ENCODE results near the gene C16orf74. TPM values are rescaled to one million over a fixed set of nuclear protein-coding genes. Genes with fewer than 3 reads are reported as not detected.

Gene C16orf74
- total RNA-seq, 1 donor from 2014 or later = 4.7 TPM

DNA sequence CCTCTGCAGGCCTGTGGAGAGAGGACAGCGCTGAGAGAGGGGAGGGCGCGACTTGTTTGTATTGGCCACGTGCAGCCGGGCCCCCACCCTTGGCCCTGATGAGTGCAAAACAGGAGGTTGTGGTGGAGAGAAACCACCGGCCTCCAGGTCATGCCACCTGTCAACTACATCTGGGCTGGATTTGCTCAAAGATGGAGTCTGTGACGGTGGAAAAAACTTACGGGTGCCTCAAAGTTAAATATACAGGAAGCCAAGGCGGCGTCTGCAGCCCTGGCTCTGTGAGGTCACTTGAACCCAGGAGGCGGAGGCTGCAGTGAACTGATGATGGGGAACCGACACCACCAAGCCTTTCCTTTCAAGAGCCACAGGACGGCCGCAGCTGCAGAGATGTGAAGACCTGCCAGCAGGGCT is 15.7 kb downstream of the C16orf74 start:
- Mint-ChIP-seq H3K27ac (ENCODE audit: unreplicated experiment) (no peak overlapping the region), H3K4me1 (ENCODE audit: low read depth, unreplicated experiment) (no peaks in the 10 kb centered on the region), H3K9me3 (ENCODE audit: unreplicated experiment) (no peaks in the 10 kb centered on the region), H3K27me3 (ENCODE audit: low read depth, unreplicated experiment) (peaks cover 5% of the 10 kb centered on the region), H3K4me3 (ENCODE audit: unreplicated experiment) (no peak overlapping the region), H3K36me3 (ENCODE audit: low read depth, unreplicated experiment) (peaks cover 1% of the 10 kb centered on the region)
- Histone ChIP-seq H3K9ac (ENCODE audit: low read length) (no peak overlapping the region), H3K36me3 (ENCODE audit: insufficient read depth, low read length) (no peaks in the 10 kb centered on the region), H3K4me2 (ENCODE audit: low read length) (no peak overlapping the region), H3K4me3 (ENCODE audit: insufficient read depth, low read depth, low read length) (no peak overlapping the region), H3K27me3 (ENCODE audit: insufficient read depth, low read length) (no peaks in the 10 kb centered on the region), H3K4me1 (ENCODE audit: insufficient read depth, low read length) (no peaks in the 10 kb centered on the region), H4K20me1 (ENCODE audit: insufficient read depth, low read length) (peaks cover 3% of the 10 kb centered on the region), H3K9me3 (ENCODE audit: insufficient read depth, low read depth, low read length) (no peaks in the 10 kb centered on the region), H3K27ac (ENCODE audit: low read depth, low read length) (no peak overlapping the region), H3K79me2 (ENCODE audit: insufficient read depth, low read length) (no peaks in the 10 kb centered on the region), H2AFZ (ENCODE audit: low read depth, low read length) (no peak overlapping the region)
- TF ChIP-seq, protein P1, sequence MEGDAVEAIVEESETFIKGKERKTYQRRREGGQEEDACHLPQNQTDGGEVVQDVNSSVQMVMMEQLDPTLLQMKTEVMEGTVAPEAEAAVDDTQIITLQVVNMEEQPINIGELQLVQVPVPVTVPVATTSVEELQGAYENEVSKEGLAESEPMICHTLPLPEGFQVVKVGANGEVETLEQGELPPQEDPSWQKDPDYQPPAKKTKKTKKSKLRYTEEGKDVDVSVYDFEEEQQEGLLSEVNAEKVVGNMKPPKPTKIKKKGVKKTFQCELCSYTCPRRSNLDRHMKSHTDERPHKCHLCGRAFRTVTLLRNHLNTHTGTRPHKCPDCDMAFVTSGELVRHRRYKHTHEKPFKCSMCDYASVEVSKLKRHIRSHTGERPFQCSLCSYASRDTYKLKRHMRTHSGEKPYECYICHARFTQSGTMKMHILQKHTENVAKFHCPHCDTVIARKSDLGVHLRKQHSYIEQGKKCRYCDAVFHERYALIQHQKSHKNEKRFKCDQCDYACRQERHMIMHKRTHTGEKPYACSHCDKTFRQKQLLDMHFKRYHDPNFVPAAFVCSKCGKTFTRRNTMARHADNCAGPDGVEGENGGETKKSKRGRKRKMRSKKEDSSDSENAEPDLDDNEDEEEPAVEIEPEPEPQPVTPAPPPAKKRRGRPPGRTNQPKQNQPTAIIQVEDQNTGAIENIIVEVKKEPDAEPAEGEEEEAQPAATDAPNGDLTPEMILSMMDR (IDR thresholded peaks at IDR 0.05; ENCODE audit: insufficient read depth, low read depth, low read length) = no peak
- DNase-seq (ENCODE audit: low read depth) = no peak
- no peak for FAIRE-seq

DNA sequence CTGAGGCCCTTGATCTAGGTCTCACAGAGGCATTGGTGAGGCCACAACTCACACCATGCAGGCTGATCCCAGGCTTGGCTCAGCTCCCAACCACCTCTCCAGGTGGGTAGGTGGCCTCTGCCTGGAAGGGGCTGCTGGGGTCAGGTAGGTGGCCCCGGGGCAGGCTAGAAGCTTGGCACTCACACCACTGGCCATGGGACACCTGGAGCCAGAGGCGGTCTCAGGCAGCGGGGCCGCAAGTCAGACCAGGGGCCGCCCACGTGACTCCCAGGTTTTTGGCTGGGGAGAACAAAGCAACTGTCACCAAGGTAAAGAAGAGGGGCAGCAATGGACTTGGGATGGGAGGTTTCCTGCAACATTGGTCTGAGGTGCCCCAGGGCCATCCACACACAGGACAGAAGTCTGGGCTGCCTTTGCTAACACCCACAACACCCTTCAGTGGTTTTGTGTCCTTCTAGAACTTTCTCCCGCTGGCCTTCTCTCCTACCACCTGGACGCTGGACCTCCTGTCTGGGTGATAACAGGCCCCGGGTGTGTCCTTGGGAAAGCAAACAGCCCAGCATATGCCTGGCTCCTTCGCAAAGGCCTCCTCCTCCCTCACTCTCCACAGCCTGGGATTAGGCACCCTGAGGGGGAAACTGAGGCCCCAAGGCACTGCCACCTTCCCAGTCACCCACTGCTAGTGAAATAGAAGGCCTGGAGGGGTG is 16.4 kb downstream of the C16orf74 start:
- Mint-ChIP-seq H3K36me3 (ENCODE audit: low read depth, unreplicated experiment) (peaks cover 4% of the 10 kb centered on the region), H3K27me3 (ENCODE audit: low read depth, unreplicated experiment) (peaks cover 3% of the 10 kb centered on the region), H3K9me3 (ENCODE audit: unreplicated experiment) (no peaks in the 10 kb centered on the region), H3K27ac (ENCODE audit: unreplicated experiment) (no peak overlapping the region), H3K4me1 (ENCODE audit: low read depth, unreplicated experiment) (no peaks in the 10 kb centered on the region), H3K4me3 (ENCODE audit: unreplicated experiment) (no peak overlapping the region)
- no peak for DNase-seq (ENCODE audit: low read depth)
- TF ChIP-seq, protein P1 (IDR thresholded peaks at IDR 0.05; ENCODE audit: insufficient read depth, low read depth, low read length) = no peak
- TF ChIP-seq EZH2 (IDR thresholded peaks at IDR 0.05; ENCODE audit: insufficient read depth, low read length) = no peak
- Histone ChIP-seq H4K20me1 (ENCODE audit: insufficient read depth, low read length) (peaks cover 3% of the 10 kb centered on the region), H2AFZ (ENCODE audit: low read depth, low read length) (no peak overlapping the region), H3K4me3 (ENCODE audit: insufficient read depth, low read depth, low read length) (no peak overlapping the region), H3K36me3 (ENCODE audit: insufficient read depth, low read length) (no peaks in the 10 kb centered on the region), H3K4me2 (ENCODE audit: low read length) (no peak overlapping the region), H3K9ac (ENCODE audit: low read length) (no peak overlapping the region), H3K9me3 (ENCODE audit: insufficient read depth, low read depth, low read length) (no peaks in the 10 kb centered on the region), H3K4me1 (ENCODE audit: insufficient read depth, low read length) (peaks cover 7% of the 10 kb centered on the region), H3K79me2 (ENCODE audit: insufficient read depth, low read length) (no peaks in the 10 kb centered on the region), H3K27ac (ENCODE audit: low read depth, low read length) (no peak overlapping the region), H3K27me3 (ENCODE audit: insufficient read depth, low read length) (no peaks in the 10 kb centered on the region)
- no peak for FAIRE-seq

DNA sequence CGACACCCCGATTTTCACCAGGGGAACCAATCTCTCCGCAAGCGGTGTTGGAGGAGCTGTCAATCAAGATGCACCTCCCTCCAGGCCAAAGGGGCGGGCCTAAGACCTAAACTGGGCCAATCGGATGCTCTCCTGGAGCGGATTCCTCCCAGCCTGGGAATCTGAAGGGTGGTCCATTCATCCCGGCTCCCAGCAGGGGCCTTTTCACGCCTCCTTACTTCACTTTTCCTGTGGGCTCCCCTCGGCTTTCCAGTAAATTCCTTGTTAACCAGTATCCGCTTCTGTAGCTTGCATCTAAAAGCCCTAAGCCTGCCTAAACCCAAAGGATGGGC is 17.1 kb downstream of the C16orf74 start:
- FAIRE-seq (no peak), DNase-seq (ENCODE audit: low read depth) (no peak)
- Mint-ChIP-seq H3K27ac (ENCODE audit: unreplicated experiment) (no peak overlapping the region), H3K9me3 (ENCODE audit: unreplicated experiment) (no peaks in the 10 kb centered on the region), H3K36me3 (ENCODE audit: low read depth, unreplicated experiment) (peaks cover 5% of the 10 kb centered on the region), H3K27me3 (ENCODE audit: low read depth, unreplicated experiment) (no peaks in the 10 kb centered on the region), H3K4me3 (ENCODE audit: unreplicated experiment) (no peak overlapping the region), H3K4me1 (ENCODE audit: low read depth, unreplicated experiment) (no peaks in the 10 kb centered on the region)
- H2AFZ ChIP-seq (ENCODE audit: low read depth, low read length) = no peak overlapping the region
- TF ChIP-seq EZH2 (IDR thresholded peaks at IDR 0.05; ENCODE audit: insufficient read depth, low read length) = no peak
- TF ChIP-seq, protein P1 (IDR thresholded peaks at IDR 0.05; ENCODE audit: insufficient read depth, low read depth, low read length) = no peak
- H3K4me1 ChIP-seq (ENCODE audit: insufficient read depth, low read length) = peaks cover 8% of the 10 kb centered on the region
- peaks cover 3% of the 10 kb centered on the region for H4K20me1 ChIP-seq (ENCODE audit: insufficient read depth, low read length)
- H3K4me2 ChIP-seq (ENCODE audit: low read length) = no peak overlapping the region
- no peak overlapping the region for H3K4me3 ChIP-seq (ENCODE audit: insufficient read depth, low read depth, low read length)
- no peak overlapping the region for H3K9ac ChIP-seq (ENCODE audit: low read length)
- no peaks in the 10 kb centered on the region for H3K9me3 ChIP-seq (ENCODE audit: insufficient read depth, low read depth, low read length)
- no peak overlapping the region for H3K27ac ChIP-seq (ENCODE audit: low read depth, low read length)
- H3K79me2 ChIP-seq (ENCODE audit: insufficient read depth, low read length) = no peaks in the 10 kb centered on the region
- H3K36me3 ChIP-seq (ENCODE audit: insufficient read depth, low read length) = no peaks in the 10 kb centered on the region
- H3K27me3 ChIP-seq (ENCODE audit: insufficient read depth, low read length) = no peaks in the 10 kb centered on the region
